Measurements from ENCODE around the gene OR51D1. TPM values are rescaled to one million over a fixed set of nuclear protein-coding genes. Genes with fewer than 3 reads are reported as not detected.
A peak's percentile ranks its signal among the peaks of the same experiment; 100 is the strongest.

The OR51D1 gene
- total and polyA plus RNA-seq, 9 of the 15 experiments (the other 6 are each of a cell fraction or from before 2014, with no cell fraction given) = not detected

GRCh38 chr11:4636962-4637661, at the start of gene OR51D1 (continued):
- TF ChIP-seq, protein P1, sequence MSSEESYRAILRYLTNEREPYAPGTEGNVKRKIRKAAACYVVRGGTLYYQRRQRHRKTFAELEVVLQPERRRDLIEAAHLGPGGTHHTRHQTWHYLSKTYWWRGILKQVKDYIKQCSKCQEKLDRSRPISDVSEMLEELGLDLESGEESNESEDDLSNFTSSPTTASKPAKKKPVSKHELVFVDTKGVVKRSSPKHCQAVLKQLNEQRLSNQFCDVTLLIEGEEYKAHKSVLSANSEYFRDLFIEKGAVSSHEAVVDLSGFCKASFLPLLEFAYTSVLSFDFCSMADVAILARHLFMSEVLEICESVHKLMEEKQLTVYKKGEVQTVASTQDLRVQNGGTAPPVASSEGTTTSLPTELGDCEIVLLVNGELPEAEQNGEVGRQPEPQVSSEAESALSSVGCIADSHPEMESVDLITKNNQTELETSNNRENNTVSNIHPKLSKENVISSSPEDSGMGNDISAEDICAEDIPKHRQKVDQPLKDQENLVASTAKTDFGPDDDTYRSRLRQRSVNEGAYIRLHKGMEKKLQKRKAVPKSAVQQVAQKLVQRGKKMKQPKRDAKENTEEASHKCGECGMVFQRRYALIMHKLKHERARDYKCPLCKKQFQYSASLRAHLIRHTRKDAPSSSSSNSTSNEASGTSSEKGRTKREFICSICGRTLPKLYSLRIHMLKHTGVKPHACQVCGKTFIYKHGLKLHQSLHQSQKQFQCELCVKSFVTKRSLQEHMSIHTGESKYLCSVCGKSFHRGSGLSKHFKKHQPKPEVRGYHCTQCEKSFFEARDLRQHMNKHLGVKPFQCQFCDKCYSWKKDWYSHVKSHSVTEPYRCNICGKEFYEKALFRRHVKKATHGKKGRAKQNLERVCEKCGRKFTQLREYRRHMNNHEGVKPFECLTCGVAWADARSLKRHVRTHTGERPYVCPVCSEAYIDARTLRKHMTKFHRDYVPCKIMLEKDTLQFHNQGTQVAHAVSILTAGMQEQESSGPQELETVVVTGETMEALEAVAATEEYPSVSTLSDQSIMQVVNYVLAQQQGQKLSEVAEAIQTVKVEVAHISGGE (CRISPR knock-in tag; IDR thresholded peaks at IDR 0.05) = no peak
- TF ChIP-seq, protein P2, sequence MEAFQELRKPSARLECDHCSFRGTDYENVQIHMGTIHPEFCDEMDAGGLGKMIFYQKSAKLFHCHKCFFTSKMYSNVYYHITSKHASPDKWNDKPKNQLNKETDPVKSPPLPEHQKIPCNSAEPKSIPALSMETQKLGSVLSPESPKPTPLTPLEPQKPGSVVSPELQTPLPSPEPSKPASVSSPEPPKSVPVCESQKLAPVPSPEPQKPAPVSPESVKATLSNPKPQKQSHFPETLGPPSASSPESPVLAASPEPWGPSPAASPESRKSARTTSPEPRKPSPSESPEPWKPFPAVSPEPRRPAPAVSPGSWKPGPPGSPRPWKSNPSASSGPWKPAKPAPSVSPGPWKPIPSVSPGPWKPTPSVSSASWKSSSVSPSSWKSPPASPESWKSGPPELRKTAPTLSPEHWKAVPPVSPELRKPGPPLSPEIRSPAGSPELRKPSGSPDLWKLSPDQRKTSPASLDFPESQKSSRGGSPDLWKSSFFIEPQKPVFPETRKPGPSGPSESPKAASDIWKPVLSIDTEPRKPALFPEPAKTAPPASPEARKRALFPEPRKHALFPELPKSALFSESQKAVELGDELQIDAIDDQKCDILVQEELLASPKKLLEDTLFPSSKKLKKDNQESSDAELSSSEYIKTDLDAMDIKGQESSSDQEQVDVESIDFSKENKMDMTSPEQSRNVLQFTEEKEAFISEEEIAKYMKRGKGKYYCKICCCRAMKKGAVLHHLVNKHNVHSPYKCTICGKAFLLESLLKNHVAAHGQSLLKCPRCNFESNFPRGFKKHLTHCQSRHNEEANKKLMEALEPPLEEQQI (IDR thresholded peaks at IDR 0.05) = no peak
- TF ChIP-seq, protein P3, sequence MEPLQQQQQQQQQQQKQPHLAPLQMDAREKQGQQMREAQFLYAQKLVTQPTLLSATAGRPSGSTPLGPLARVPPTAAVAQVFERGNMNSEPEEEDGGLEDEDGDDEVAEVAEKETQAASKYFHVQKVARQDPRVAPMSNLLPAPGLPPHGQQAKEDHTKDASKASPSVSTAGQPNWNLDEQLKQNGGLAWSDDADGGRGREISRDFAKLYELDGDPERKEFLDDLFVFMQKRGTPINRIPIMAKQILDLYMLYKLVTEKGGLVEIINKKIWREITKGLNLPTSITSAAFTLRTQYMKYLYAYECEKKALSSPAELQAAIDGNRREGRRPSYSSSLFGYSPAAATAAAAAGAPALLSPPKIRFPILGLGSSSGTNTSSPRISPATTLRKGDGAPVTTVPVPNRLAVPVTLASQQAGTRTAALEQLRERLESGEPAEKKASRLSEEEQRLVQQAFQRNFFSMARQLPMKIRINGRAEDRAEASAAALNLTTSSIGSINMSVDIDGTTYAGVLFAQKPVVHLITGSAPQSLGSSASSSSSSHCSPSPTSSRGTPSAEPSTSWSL (CRISPR knock-in tag; IDR thresholded peaks at IDR 0.05; ENCODE audit: borderline replicate concordance) = no peak
- TF ChIP-seq FOXA1 (IDR thresholded peaks at IDR 0.05; ENCODE audit: borderline replicate concordance) = no peak
- TF ChIP-seq, protein P4, sequence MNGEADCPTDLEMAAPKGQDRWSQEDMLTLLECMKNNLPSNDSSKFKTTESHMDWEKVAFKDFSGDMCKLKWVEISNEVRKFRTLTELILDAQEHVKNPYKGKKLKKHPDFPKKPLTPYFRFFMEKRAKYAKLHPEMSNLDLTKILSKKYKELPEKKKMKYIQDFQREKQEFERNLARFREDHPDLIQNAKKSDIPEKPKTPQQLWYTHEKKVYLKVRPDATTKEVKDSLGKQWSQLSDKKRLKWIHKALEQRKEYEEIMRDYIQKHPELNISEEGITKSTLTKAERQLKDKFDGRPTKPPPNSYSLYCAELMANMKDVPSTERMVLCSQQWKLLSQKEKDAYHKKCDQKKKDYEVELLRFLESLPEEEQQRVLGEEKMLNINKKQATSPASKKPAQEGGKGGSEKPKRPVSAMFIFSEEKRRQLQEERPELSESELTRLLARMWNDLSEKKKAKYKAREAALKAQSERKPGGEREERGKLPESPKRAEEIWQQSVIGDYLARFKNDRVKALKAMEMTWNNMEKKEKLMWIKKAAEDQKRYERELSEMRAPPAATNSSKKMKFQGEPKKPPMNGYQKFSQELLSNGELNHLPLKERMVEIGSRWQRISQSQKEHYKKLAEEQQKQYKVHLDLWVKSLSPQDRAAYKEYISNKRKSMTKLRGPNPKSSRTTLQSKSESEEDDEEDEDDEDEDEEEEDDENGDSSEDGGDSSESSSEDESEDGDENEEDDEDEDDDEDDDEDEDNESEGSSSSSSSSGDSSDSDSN (IDR thresholded peaks at IDR 0.05; ENCODE audit: borderline replicate concordance in 1 of 2, low read depth in 2 of 2, low read length in 2 of 2) = no peak
- peak; percentile 75 to 91 for TF ChIP-seq RAD21 (CRISPR knock-in tag; conservative IDR thresholded peaks at IDR 0.05 in 1 of 2, IDR thresholded peaks at IDR 0.05 in 1 of 2)
- TF ChIP-seq, protein P5, sequence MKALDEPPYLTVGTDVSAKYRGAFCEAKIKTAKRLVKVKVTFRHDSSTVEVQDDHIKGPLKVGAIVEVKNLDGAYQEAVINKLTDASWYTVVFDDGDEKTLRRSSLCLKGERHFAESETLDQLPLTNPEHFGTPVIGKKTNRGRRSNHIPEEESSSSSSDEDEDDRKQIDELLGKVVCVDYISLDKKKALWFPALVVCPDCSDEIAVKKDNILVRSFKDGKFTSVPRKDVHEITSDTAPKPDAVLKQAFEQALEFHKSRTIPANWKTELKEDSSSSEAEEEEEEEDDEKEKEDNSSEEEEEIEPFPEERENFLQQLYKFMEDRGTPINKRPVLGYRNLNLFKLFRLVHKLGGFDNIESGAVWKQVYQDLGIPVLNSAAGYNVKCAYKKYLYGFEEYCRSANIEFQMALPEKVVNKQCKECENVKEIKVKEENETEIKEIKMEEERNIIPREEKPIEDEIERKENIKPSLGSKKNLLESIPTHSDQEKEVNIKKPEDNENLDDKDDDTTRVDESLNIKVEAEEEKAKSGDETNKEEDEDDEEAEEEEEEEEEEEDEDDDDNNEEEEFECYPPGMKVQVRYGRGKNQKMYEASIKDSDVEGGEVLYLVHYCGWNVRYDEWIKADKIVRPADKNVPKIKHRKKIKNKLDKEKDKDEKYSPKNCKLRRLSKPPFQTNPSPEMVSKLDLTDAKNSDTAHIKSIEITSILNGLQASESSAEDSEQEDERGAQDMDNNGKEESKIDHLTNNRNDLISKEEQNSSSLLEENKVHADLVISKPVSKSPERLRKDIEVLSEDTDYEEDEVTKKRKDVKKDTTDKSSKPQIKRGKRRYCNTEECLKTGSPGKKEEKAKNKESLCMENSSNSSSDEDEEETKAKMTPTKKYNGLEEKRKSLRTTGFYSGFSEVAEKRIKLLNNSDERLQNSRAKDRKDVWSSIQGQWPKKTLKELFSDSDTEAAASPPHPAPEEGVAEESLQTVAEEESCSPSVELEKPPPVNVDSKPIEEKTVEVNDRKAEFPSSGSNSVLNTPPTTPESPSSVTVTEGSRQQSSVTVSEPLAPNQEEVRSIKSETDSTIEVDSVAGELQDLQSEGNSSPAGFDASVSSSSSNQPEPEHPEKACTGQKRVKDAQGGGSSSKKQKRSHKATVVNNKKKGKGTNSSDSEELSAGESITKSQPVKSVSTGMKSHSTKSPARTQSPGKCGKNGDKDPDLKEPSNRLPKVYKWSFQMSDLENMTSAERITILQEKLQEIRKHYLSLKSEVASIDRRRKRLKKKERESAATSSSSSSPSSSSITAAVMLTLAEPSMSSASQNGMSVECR (CRISPR knock-in tag; IDR thresholded peaks at IDR 0.05) = no peak
- no peak for TF ChIP-seq ZNF134 (CRISPR knock-in tag; conservative IDR thresholded peaks at IDR 0.05)

Measured in K562 (cell line).